ENCODE measurements around the gene AARS2.
A peak's percentile ranks its signal among the peaks of the same experiment; 100 is the strongest.

Gene AARS2

DNA sequence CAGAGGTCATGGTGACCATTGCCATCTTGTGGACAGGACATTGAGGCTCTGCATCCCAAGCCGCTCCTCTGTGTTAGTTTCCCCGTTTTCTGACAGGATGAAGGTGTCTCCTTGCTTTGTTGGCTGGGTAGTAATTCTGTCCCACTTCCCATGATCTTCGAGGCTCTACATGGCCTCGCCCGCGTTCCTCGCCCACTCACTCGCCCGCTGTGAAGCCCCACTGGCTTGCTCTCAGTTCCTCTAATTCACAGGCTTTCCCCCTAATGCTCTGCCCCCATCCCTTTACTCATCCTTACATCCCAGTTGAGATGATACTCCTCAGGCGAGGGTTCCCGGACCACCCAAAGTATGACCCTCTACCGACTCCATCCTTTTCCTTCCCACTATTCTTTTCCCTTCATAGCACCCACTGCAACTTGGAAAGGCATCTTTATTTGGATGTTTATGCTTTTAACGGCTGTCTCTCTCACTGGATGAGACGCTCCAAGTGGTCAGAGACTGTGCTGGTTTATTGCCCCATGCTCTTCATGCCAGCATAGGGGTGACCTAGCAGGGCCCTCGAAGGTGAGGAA, 55.3 kb downstream of the AARS2 start:
- peak overlapping the region; percentile 83 for H3K4me3 ChIP-seq (ENCODE audit: low read depth, low read length)
- TF ChIP-seq, protein P1, sequence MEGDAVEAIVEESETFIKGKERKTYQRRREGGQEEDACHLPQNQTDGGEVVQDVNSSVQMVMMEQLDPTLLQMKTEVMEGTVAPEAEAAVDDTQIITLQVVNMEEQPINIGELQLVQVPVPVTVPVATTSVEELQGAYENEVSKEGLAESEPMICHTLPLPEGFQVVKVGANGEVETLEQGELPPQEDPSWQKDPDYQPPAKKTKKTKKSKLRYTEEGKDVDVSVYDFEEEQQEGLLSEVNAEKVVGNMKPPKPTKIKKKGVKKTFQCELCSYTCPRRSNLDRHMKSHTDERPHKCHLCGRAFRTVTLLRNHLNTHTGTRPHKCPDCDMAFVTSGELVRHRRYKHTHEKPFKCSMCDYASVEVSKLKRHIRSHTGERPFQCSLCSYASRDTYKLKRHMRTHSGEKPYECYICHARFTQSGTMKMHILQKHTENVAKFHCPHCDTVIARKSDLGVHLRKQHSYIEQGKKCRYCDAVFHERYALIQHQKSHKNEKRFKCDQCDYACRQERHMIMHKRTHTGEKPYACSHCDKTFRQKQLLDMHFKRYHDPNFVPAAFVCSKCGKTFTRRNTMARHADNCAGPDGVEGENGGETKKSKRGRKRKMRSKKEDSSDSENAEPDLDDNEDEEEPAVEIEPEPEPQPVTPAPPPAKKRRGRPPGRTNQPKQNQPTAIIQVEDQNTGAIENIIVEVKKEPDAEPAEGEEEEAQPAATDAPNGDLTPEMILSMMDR (IDR thresholded peaks at IDR 0.05; ENCODE audit: control insufficient read depth, extremely low read depth, insufficient read depth) = no peak
- no peak for DNase-seq (ENCODE audit: low read depth)

DNA sequence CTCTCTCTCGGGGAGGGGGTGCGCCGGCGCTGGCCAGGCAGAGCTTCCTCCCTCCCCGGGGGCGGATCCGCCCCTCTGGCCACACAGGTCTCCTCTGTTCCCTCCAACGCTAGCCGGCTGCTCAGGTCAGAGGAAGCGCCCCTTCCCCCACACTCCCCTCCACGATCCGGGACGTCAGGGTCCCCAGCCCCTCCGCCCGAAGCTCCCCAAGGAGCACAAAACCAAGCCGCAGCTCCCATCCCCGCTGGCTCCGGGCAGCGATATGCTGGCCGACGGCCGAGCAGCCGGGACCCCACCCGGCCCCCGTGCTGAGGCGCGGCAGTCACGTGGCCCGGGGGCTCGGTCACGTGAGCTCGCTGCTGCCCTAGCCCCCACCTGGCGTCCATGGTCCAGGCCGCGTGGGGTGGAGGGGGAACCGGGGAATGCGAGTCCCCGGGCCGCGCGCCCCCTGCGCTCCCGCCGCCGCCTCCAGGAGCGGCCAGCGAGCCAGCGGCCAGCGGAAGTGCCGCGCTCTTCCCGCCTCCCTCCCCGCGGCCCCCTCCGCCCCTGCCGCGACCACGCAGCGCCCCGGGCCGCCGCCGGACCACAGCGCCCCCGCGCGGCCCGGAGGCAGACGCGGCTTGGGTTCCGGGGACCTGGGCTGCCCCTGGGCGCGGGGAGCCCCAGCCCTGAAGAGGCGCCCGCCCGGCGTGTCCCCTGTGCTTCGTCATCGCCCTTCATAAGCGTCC, 56.0 kb downstream of the AARS2 start, which contains the start of gene SLC35B2:
SLC35B2 (minus strand) TSS at position 504 of the 728 bp plus-strand sequence; CDS start at position 386, 118 bp downstream.
- TF ChIP-seq, protein P1 (IDR thresholded peaks at IDR 0.05; ENCODE audit: control insufficient read depth, extremely low read depth, insufficient read depth) = peak; percentile 79
- no peak for DNase-seq (ENCODE audit: low read depth)

DNA sequence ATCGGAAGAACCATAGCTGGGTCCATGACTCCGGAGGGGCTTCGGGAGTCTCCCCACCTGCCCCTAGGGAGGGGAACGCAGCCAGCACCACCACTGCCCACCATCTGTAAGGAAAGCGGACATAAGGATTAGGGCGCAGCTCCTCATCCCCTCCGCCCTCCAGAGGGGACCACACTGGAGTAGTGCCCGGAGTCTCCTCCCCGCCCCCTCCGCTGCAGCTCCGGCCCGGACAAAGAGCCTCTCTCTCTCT, 56.4 kb downstream of the AARS2 start:
- DNase-seq (ENCODE audit: low read depth) = no peak
- TF ChIP-seq, protein P1 (IDR thresholded peaks at IDR 0.05; ENCODE audit: control insufficient read depth, extremely low read depth, insufficient read depth) = no peak
- H3K4me3 ChIP-seq (ENCODE audit: low read depth, low read length) = peak overlapping the region; percentile 83

More for the DNA sequence above, 56.0 kb downstream of the AARS2 start, which contains the start of gene SLC35B2:
- H3K4me3 ChIP-seq (ENCODE audit: low read depth, low read length) = peak within 1 kb of the TSS; percentile 83

- no peak for DNase-seq (ENCODE audit: low read depth)
- TF ChIP-seq, protein P1 (IDR thresholded peaks at IDR 0.05; ENCODE audit: control insufficient read depth, extremely low read depth, insufficient read depth) = no peak
- peak overlapping the region; percentile 83 for H3K4me3 ChIP-seq (ENCODE audit: low read depth, low read length)
These were observed 57.0 kb downstream of the AARS2 start for GRCh38 chr6:44255871-44256774.

- TF ChIP-seq, protein P1 (IDR thresholded peaks at IDR 0.05; ENCODE audit: control insufficient read depth, extremely low read depth, insufficient read depth) = no peak
- H3K4me3 ChIP-seq (ENCODE audit: low read depth, low read length) = no peak overlapping the region
- DNase-seq (ENCODE audit: low read depth) = no peak
These were observed 57.9 kb downstream of the AARS2 start for GRCh38 chr6:44255105-44255808.

All from LNCaP clone FGC (cell line).